ENCODE results near the gene ANKRD11.

ANKRD11 gene

GRCh38 chr16:89361751-89362539 lies 128.4 kb downstream of the ANKRD11 start:
- Histone ChIP-seq H3K36me3 (ENCODE audit: insufficient read depth) (no peaks in the 10 kb centered on the region), H3K4me2 (peak overlapping the region; percentile 27; the same call in 1 of the 2 replicates), H3K4me1 (ENCODE audit: low read depth, poor library complexity, severe bottlenecking) (peaks cover 84% of the 10 kb centered on the region), H3K27me3 (ENCODE audit: insufficient read depth, low read depth) (no peaks in the 10 kb centered on the region), H3K9ac (no peak overlapping the region), H4K20me1 (ENCODE audit: insufficient read depth) (peaks cover 84% of the 10 kb centered on the region), H3K79me2 (ENCODE audit: insufficient read depth, low read depth) (peaks cover 100% of the 10 kb centered on the region), H3K27ac (no peak overlapping the region), H2AFZ (ENCODE audit: low read depth) (no peak overlapping the region), H3K4me3 (IDR thresholded peaks at IDR 0.05; ENCODE audit: insufficient read depth, low read depth, low read length) (no peak overlapping the region)
- TF ChIP-seq CTCF (conservative IDR thresholded peaks at IDR 0.05; ENCODE audit: low read depth, low read length) = no peak

GRCh38 chr16:89360760-89361435 lies 129.5 kb downstream of the ANKRD11 start:
- Histone ChIP-seq H4K20me1 (ENCODE audit: insufficient read depth) (peaks cover 81% of the 10 kb centered on the region), H3K4me3 (IDR thresholded peaks at IDR 0.05; ENCODE audit: insufficient read depth, low read depth, low read length) (no peak overlapping the region), H3K79me2 (ENCODE audit: insufficient read depth, low read depth) (peaks cover 100% of the 10 kb centered on the region), H3K4me1 (ENCODE audit: low read depth, poor library complexity, severe bottlenecking) (peaks cover 73% of the 10 kb centered on the region), H2AFZ (ENCODE audit: low read depth) (no peak overlapping the region), H3K36me3 (ENCODE audit: insufficient read depth) (no peaks in the 10 kb centered on the region), H3K4me2 (peak overlapping the region; percentile 27; the same call in 1 of the 2 replicates), H3K9ac (no peak overlapping the region), H3K27me3 (ENCODE audit: insufficient read depth, low read depth) (no peaks in the 10 kb centered on the region), H3K27ac (no peak overlapping the region)
- no peak for TF ChIP-seq CTCF (conservative IDR thresholded peaks at IDR 0.05; ENCODE audit: low read depth, low read length)

DNA sequence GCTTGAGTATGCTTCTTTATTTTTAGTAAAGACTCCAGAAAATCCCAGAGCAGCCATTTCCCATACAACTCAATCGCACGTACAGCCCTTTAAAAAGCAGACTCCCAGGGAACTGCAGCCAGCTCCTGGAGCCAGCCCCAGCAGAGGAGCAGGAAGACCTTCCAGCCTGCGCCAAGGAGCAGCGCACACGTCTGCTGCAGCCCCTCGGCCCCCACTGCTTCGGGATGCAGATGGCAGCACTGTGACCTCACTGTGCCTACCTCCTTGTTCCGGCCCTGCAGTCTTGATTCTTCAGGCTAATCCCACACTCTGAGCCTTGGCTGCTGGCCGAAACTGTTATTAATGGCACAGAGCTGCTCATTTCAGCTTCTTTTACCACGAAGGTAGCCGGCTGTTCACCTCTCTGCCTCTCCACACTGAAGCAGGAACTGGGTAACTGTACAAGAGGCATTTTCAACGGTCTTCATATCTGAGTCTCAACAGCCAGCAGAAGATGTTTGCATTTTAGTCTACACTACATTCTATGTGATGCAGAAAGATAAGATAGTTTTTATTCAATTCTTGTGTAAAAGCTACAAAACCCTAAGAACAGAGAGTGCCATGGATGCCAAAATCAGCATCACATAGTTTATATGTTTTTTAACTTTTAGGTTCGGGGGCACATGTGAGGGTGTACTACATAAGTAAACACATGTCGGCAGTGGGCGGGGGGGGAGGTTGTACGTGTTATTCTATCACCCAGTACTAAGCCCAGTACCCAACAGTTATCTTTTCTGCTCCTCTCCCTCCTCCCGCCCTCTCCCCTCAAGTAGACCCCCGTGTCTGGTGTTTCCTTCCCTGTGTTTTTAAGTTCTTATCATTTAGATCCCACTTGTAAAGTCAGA lies 130.9 kb downstream of the ANKRD11 start:
- TF ChIP-seq CTCF (conservative IDR thresholded peaks at IDR 0.05; ENCODE audit: low read depth, low read length) = no peak
- Histone ChIP-seq H3K9ac (no peak overlapping the region), H3K27ac (no peak overlapping the region), H3K4me3 (IDR thresholded peaks at IDR 0.05; ENCODE audit: insufficient read depth, low read depth, low read length) (no peak overlapping the region), H3K4me1 (ENCODE audit: low read depth, poor library complexity, severe bottlenecking) (peaks cover 60% of the 10 kb centered on the region), H3K4me2 (peak overlapping the region; percentile 23; the same call in 1 of the 2 replicates), H4K20me1 (ENCODE audit: insufficient read depth) (peaks cover 78% of the 10 kb centered on the region), H3K27me3 (ENCODE audit: insufficient read depth, low read depth) (no peaks in the 10 kb centered on the region), H3K36me3 (ENCODE audit: insufficient read depth) (no peaks in the 10 kb centered on the region), H3K79me2 (ENCODE audit: insufficient read depth, low read depth) (peaks cover 100% of the 10 kb centered on the region), H2AFZ (ENCODE audit: low read depth) (no peak overlapping the region)

Measured in KMS-11 (cell line).